ES-I3 (cell line): ENCODE results near the gene NAT9.

Experiments
- H3K36me3 ChIP-seq: 2 replicates; pipeline ENCODE4 v1.6.1; 2013; ENCODE audit warnings: mild to moderate bottlenecking, low read length, control low read depth, moderate library complexity; ENCODE audit not compliant: insufficient read depth
- H3K4me1 ChIP-seq: 2 replicates; pipeline ENCODE4 v1.6.1; 2013; ENCODE audit warnings: mild to moderate bottlenecking, control low read depth, low read length; ENCODE audit not compliant: insufficient read depth
- H3K9ac ChIP-seq: 2 replicates; pipeline ENCODE4 v1.6.1; 2013; ENCODE audit warnings: low read depth, mild to moderate bottlenecking, low read length, moderate library complexity
- H3K9me3 ChIP-seq: 2 replicates; pipeline ENCODE4 v1.6.1; 2013; ENCODE audit warnings: mild to moderate bottlenecking, low read length, moderate library complexity; ENCODE audit not compliant: control insufficient read depth, insufficient read depth

NAT9 gene

DNA sequence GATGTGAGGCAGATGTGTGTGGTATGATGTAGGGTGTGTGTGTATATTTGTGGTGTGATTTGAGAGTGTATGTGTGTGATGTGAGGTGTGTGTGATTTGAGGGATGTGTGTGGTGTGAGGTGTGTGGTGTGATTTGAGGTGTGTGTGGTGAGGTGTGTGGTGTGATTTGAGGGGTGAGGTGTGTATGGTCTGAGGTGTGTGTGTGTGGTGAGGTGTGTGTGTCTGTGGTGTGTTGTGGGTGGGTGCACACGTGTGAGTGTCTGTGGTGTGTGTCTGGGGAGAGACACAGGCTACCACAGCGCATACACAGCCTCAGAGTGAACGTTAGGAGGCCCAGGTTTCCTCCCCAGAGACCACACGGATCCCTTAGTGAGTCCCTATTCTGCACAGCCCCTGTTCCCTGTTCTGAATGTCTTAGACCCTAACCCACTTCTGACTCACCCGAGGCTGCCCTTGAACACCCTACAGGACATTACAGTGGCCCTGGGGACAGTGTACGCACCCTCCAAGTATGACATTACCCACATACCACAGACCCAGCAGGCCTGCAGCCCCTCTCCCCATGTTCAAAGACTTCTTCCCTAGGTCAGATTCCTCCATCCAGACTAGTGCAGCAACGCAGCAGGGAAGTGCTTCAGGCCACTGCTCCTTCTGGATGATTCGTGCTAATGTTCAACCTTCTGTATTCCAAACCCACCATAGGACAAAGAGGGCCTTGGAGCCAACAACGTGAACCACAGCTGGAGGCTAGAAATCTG lies 42.6 kb downstream of the NAT9 start:
- H3K9ac ChIP-seq, result no peak overlapping the region
- no peaks in the 10 kb centered on the region for H3K36me3 ChIP-seq
- no peaks in the 10 kb centered on the region for H3K9me3 ChIP-seq
- H3K4me1 ChIP-seq, result peaks cover 12% of the 10 kb centered on the region; the same call in 1 of the 2 replicates

DNA sequence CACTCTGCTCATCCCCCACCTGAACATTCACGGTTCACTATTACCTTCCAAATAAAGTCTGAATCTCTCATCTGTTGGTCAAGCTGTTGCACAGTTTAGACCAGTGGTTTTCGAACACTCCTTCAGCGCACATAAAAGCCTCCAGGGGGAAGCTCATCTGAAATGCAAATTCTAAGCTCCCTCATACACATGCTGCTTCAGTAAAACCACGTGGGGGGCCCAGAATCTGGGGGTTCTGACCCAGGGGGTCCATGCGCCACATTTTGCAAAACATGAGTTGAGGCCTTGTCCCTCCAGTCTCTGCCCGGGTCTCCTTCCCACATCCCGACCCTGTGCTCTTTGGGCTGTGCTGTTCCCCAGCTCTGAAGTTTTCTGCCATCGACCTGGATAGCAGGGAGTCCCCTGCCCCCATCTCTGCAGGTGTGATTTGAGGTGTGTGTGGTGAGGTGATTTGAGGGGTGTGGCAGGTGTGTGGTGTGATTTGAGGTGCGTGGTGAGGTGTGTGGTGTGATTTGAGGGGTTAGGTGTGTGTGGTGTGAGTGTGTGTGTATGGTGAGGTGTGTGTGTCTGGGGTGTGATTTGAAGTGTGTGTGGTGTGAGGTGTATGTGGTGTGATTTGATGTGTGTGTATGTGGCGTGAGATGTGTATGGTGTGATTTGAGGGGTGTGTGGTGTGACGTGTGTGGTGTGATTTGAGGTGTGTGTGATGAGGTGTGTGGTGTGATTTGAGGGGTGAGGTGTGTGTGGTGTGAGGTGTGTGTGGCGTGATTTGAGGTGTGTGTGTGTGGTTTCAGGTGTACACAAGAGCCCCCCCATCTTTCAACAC lies 43.9 kb downstream of the NAT9 start:
- H3K9me3 ChIP-seq, result no peaks in the 10 kb centered on the region
- no peak overlapping the region for H3K9ac ChIP-seq
- H3K4me1 ChIP-seq, result peaks cover 5% of the 10 kb centered on the region; the same call in 1 of the 2 replicates
- H3K36me3 ChIP-seq, result no peaks in the 10 kb centered on the region

DNA sequence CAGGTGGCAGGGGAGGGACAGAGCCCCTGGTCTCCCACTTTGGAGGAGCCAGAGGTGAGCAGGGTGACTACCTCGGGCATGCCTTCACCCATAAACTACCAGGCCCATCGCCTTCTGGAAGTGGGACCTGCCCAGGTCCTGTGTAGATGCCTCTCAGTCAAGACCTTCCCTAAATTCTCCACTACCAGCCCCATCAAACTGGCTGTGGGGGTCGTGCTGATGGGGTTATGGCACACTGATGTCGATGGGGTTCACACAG lies 44.9 kb downstream of the NAT9 start:
- Histone ChIP-seq H3K4me1 (peaks cover 5% of the 10 kb centered on the region; the same call in 1 of the 2 replicates), H3K9me3 (no peaks in the 10 kb centered on the region), H3K9ac (no peak overlapping the region), H3K36me3 (no peaks in the 10 kb centered on the region)

DNA sequence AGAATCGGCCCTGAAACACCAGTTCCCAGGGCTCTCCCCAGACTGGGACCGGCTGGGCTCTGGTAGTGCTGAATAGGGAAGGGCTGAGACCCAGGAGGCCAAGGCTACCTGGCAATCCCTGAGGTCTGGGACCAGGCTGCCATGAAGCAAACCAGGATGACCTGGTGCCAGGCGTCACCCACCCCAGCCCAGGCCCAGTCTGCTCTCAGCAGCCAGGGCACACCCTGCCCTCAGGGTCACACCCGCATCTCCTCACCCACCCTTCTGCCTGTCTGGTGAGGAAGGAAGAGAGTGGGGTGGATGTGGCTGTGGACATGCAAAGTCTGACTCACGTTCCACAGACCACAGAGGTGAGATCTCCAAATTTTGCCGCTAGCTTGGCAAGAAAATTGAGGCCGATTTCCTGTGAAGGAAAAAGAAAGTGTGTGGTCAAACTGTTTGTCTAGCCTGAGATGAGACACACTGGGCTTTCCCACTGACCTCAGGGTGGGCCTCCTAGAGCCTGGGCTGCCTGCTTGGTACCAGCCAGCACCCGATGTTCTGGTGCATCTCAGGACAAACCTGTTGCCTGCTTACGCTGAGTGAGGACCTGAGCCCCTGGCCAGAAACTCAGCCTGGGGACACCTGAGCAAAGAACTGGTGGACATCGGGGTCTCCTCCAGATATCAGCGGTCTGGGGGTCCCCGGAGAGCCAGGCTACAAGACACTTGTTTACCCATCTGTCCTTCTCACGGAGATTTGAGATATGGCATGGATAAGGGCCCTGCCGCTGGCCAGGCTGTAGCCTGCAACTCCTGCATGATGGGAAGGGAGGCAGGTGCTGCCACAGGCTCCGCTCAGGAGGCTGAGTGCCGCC lies 45.4 kb downstream of the NAT9 start:
- Histone ChIP-seq H3K9me3 (no peaks in the 10 kb centered on the region), H3K36me3 (no peaks in the 10 kb centered on the region), H3K4me1 (peaks cover 4% of the 10 kb centered on the region; the same call in 1 of the 2 replicates), H3K9ac (no peak overlapping the region)

DNA sequence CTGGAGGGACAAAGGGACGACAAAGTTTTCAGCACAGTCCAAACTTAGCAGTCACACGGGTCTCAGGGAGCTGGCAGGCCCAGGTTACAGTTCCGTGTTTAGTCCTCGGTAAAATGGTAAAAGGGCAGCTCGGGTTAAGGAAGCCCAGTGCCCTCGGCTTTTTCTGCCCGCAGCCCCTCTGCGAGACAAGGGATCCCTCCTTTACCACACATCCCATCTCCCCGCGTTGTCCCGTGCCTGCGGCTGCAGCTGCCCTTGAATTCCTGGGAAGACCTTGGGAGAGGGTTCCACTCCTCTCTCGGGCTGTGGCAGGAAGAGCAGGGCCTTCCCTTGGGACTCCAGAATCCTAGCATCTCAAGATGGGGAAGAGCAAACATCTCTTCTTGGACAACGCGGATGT lies 46.3 kb downstream of the NAT9 start:
- H3K4me1 ChIP-seq, result no peaks in the 10 kb centered on the region
- no peaks in the 10 kb centered on the region for H3K9me3 ChIP-seq
- no peak overlapping the region for H3K9ac ChIP-seq
- no peaks in the 10 kb centered on the region for H3K36me3 ChIP-seq

DNA sequence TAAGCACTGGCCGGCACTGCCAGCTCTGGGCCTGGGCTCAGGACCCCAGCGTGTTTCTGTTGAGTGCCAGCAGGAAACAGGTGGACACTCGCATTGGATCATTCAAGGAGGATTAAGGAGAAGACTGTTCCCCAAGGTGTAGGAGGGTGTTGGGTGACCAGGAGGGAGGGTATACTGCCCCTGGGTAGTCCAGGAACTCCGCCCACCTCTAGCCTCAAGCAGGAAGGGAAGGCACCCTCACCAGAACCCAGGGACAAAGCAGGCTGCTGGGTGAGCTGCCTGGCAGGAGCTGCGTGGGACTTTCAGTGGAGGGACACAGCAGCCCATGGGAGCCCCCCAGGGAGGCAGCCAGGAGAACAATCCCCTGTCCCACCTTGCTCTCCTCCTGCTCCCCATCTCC lies 46.8 kb downstream of the NAT9 start:
- Histone ChIP-seq H3K36me3 (no peaks in the 10 kb centered on the region), H3K9ac (no peak overlapping the region), H3K9me3 (no peaks in the 10 kb centered on the region), H3K4me1 (no peaks in the 10 kb centered on the region)

DNA sequence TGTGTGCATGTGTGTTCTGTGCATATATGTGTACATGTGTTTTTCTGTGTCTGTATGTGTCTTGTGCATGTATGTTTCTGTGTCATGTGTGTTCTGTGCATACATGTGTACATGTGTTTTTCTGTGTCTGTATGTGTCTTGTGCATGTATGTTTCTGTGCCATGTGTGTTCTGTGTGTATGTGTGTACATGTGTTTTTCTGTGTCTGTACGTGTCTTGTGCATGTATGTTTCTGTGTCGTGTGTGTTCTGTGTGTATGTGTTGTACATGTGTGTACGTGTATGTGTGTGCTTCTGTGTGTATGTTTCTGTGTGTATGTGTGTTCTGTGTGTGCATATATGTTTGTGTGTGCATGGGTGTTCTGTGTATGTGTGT lies 47.5 kb downstream of the NAT9 start:
- no peaks in the 10 kb centered on the region for H3K9me3 ChIP-seq
- H3K4me1 ChIP-seq, result no peaks in the 10 kb centered on the region
- H3K36me3 ChIP-seq, result no peaks in the 10 kb centered on the region
- no peak overlapping the region for H3K9ac ChIP-seq

DNA sequence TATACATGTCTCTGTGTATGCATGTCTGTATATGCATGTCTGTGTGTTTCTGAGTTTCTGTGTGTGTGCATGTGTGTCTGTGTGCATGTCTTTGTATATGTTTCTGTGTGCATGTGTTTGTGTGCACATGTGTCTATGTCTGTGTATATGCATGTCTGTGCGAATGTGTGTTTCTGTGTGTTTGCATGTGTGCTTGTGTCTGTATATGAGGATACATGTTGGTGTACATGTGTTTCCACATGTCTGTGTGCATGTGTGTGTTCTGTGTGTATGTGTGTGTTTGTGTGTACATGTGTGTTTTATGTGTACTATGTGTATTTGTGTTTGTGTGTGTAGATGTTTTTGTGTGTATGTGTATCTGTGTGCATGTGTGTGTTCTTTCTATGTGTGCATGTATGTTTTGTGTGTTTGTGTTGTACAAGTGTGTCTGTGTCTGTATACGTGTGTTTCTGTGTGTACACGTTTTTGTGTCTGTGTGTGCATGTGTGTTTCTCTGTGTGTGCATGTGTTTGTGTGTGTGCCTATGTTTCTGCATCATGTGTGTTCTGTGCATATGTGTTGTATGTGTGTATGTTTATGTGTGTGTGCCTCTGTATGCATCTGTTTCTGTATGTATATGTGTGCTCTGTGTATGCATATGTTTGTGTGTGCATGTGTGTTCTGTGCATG lies 48.0 kb downstream of the NAT9 start:
- Histone ChIP-seq H3K4me1 (no peaks in the 10 kb centered on the region), H3K9me3 (no peaks in the 10 kb centered on the region), H3K9ac (no peak overlapping the region), H3K36me3 (no peaks in the 10 kb centered on the region)

DNA sequence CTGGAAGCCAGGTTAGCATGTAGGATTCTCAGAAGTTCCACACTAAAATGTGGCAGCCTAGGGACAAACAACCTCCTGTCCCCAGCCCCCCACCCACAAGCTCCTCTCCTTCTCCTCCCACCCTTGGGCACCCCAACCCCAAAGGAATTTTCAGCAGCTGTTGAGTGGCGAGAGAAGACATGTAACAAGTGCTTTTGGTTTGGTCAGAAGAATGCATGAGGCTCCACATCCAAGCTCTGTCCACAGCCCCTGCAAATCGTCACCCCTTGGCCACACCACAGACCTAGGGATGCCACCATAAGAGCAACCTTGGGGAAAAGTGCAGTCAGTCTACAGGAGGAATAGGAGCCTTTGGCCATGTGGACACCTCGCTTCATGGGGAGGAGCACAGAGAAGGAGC lies 51.0 kb downstream of the NAT9 start:
- H3K9ac ChIP-seq, result no peak overlapping the region
- no peaks in the 10 kb centered on the region for H3K36me3 ChIP-seq
- H3K4me1 ChIP-seq, result no peaks in the 10 kb centered on the region
- H3K9me3 ChIP-seq, result no peaks in the 10 kb centered on the region

DNA sequence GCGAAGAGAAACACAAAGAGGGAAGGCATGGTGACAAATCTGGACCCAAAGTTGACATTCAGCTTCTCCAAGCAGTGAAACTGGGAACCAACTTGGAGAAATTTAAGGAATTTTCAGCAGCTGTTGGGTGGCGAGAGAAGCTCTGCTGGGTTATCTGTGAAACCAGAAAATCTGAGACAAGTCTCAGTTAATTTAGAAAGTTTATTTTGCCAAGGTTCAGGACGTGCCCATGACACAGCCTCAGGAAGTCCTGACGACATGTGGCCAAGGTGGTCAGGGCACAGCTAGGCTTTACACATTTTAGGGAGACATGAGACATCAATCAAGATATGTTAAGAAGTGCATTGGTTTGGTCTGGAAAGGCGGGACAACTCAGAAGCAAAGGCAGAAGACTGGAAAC lies 52.3 kb downstream of the NAT9 start:
- Histone ChIP-seq H3K9me3 (no peaks in the 10 kb centered on the region), H3K4me1 (no peaks in the 10 kb centered on the region), H3K36me3 (no peaks in the 10 kb centered on the region), H3K9ac (no peak overlapping the region)

DNA sequence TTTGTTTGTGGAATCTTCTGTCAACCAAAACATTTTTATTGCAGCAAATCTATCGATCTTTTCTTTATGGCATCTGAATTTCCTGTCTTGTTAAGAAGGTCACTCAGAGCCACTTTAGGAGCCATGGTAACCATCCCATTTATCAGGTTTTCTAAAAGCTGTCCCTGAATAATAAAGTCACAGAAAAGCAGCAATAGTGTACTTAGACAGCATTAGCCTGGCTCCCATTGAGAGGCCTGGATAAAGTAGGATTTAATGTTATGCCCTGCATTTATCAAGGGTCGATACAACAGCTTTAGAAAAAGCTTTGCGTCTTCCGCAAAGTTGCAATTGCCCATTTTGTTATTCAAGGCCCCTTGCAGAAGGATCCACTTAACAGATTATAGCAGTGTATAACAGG lies 53.4 kb downstream of the NAT9 start:
- Histone ChIP-seq H3K4me1 (no peaks in the 10 kb centered on the region), H3K36me3 (no peaks in the 10 kb centered on the region), H3K9ac (no peak overlapping the region), H3K9me3 (no peaks in the 10 kb centered on the region)
